ENCODE results near the gene TFDP1. TPM values are rescaled to one million over a fixed set of nuclear protein-coding genes. Genes with fewer than 3 reads are reported as not detected.
A peak's percentile ranks its signal among the peaks of the same experiment; 100 is the strongest.
"Not testable (repeated sequence)": the region's sequence is repeated elsewhere in the genome, so short reads cannot be mapped to it uniquely, and the experiment has no call there.

TFDP1 gene
- total RNA-seq, 2 donors from 2014 or later = 31.1 to 33.6 TPM

GRCh38 chr13:113612607-113613006 is 28.1 kb downstream of the TFDP1 start:
- DNase-seq = no peak
- no peaks in the 10 kb centered on the region for H3K9me3 ChIP-seq (ENCODE audit: control insufficient read depth, low read length, poor library complexity, severe bottlenecking)
- no peak for ATAC-seq
- Mint-ChIP-seq H3K27ac (no peak overlapping the region), H3K4me1 (peaks cover 17% of the 10 kb centered on the region), H3K36me3 (ENCODE audit: low read depth) (peaks cover 7% of the 10 kb centered on the region), H3K4me3 (no peak overlapping the region), H3K27me3 (no peaks in the 10 kb centered on the region)

DNA sequence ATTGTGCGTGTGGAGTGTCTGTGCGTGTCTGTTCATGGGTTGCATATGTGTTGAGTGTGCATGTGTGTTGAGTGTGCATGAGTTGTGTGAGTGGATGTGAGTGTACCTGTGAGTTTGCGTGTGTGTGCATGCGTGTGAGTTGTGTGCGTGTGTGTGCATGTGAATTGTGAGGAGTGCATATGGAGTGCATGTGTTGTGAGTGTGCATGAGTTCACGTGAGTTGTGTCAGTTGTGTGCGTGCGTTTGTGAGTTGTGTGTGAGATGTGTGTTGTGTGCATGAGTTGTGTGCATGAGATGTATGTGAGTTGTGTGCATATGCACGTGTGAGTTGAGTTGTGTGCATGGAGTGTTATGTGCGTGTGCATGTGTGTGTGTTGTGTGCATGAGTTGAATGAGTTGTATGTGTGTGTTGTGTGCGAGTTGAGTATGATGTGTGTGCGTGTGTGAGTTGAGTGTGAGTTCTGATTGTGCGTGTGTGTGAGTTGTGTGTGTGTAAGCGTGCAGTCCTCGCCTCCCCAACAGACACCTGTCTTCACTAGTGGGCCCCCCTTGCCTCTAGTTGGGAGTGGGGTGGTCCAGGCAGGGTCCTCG is 29.3 kb downstream of the TFDP1 start:
- H3K27me3 Mint-ChIP-seq = no peaks in the 10 kb centered on the region
- ATAC-seq (no peak), DNase-seq (no peak)
- no peak overlapping the region for H3K4me3 Mint-ChIP-seq
- H3K36me3 Mint-ChIP-seq (ENCODE audit: low read depth) = peaks cover 4% of the 10 kb centered on the region
- no peaks in the 10 kb centered on the region for H3K9me3 ChIP-seq (ENCODE audit: control insufficient read depth, low read length, poor library complexity, severe bottlenecking)
- H3K4me1 Mint-ChIP-seq = peaks cover 16% of the 10 kb centered on the region
- H3K27ac Mint-ChIP-seq = no peak overlapping the region

GRCh38 chr13:113616281-113616906 is 31.8 kb downstream of the TFDP1 start:
- H3K4me3 Mint-ChIP-seq = no peak overlapping the region
- peaks cover 7% of the 10 kb centered on the region for H3K4me1 Mint-ChIP-seq
- ATAC-seq = no peak
- H3K27ac Mint-ChIP-seq = peak overlapping the region; percentile 56
- H3K36me3 Mint-ChIP-seq (ENCODE audit: low read depth) = peaks cover 4% of the 10 kb centered on the region
- no peaks in the 10 kb centered on the region for H3K9me3 ChIP-seq (ENCODE audit: control insufficient read depth, low read length, poor library complexity, severe bottlenecking)
- no peak for DNase-seq
- no peaks in the 10 kb centered on the region for H3K27me3 Mint-ChIP-seq

DNA sequence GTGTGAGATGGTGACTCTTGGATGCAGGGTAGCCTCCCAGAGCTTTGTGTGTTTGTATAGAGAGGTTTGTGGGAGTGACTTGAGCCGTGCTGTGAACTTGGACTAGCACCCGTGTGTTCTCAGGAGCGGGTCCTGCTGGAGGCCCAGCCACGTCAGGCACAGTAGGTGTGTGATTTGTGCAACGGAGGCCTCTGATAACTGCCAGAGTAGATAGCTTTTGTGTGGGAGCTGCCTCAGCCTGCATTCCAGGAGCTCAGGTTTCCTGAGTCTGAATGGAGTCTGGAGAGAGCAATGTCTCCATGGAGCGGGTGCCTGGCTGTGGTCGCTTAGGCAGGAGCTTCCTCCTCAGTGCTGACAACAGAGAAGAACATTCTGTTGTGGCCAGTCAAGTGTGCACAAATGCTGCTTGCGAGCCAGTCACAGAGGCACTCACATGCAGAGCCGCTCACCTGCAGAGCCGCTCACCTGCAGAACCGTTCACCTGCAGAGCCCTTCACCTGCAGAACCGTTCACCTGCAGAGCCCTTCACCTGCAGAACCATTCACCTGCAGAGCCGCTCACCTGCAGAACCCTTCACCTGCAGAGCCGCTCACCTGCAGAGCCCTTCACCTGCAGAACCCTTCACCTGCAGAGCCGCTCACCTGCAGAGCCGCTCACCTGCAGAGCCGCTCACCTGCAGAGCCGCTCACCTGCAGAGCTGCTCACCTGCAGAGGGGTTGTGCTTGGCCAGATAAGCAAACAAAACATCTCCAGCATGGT is 32.6 kb downstream of the TFDP1 start:
- Mint-ChIP-seq H3K4me3 (no peak overlapping the region), H3K27ac (peak overlapping the region; percentile 56), H3K36me3 (ENCODE audit: low read depth) (peaks cover 3% of the 10 kb centered on the region), H3K4me1 (peaks cover 11% of the 10 kb centered on the region), H3K27me3 (no peaks in the 10 kb centered on the region)
- ATAC-seq = no peak
- H3K9me3 ChIP-seq (ENCODE audit: control insufficient read depth, low read length, poor library complexity, severe bottlenecking) = no peaks in the 10 kb centered on the region
- no peak for DNase-seq

DNA sequence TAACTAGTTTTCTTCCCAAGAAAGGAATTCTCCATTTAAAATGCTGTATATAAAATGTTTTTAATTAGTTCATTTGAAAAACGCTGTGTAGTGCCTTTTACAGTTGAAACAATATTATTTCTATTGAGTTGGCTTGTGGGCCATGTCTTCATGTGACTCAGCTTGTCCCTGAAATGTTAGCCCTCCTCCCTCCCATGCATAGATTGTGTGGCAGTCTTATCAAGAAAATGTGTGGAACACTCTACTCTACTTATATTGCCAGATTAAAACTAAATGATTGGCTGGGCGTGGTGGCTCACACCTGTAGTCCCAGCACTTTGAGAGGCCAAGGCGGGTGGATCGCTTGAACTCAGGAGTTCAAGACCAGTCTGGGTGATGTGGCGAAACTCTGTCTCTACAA is 33.4 kb downstream of the TFDP1 start:
- peak overlapping the region; percentile 29 for H3K27ac Mint-ChIP-seq
- peaks cover 8% of the 10 kb centered on the region for H3K36me3 Mint-ChIP-seq (ENCODE audit: low read depth)
- no peak overlapping the region for H3K4me3 Mint-ChIP-seq
- H3K4me1 Mint-ChIP-seq = peaks cover 8% of the 10 kb centered on the region
- DNase-seq (no peak), ATAC-seq (no peak)
- no peaks in the 10 kb centered on the region for H3K27me3 Mint-ChIP-seq
- H3K9me3 ChIP-seq (ENCODE audit: control insufficient read depth, low read length, poor library complexity, severe bottlenecking) = no peaks in the 10 kb centered on the region

GRCh38 chr13:113618455-113618854 is 33.9 kb downstream of the TFDP1 start:
- no peaks in the 10 kb centered on the region for H3K9me3 ChIP-seq (ENCODE audit: control insufficient read depth, low read length, poor library complexity, severe bottlenecking)
- Mint-ChIP-seq H3K4me1 (peaks cover 8% of the 10 kb centered on the region), H3K4me3 (no peak overlapping the region), H3K27me3 (no peaks in the 10 kb centered on the region), H3K27ac (peak overlapping the region; percentile 29), H3K36me3 (ENCODE audit: low read depth) (peaks cover 8% of the 10 kb centered on the region)
- ATAC-seq (no peak), DNase-seq (no peak)

DNA sequence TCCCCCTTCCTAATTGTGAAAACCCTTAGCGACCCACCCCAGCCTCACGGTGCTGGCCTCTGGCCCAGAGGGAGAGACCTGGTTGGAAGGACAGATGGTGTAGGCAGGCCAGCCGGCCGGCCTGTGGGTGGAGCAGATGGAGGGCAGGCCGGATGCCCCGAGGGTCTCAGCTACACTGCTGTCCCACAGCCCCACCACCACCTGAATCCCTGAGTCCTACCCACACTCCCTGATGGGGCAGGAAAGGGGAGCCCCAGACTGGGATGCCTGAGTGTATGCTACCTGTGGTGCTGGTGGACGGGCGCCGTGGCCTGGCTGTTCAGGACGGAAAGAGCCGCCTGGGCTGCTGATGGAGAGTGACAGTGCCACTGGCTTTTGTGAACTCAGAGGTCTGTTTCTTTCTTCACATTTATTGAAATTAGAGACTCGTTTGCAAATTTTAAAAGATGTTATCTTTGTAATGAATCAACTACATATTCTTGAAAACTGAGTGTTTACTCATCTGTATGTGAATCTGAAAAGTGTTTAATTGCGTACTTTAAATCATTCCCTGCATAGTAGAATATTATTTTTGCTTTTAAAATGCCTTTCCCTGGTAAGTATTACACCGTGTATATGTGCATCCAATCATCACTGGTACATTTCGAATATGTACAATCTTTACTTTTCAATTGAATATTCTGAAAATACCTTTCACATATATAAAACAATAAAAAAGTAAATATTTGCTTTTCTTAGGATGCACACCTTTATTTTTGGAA is 35.7 kb downstream of the TFDP1 start:
- DNase-seq (no peak), ATAC-seq (no peak)
- H3K4me3 Mint-ChIP-seq = no peak overlapping the region
- H3K4me1 Mint-ChIP-seq = peaks cover 11% of the 10 kb centered on the region
- peaks cover 12% of the 10 kb centered on the region for H3K36me3 Mint-ChIP-seq (ENCODE audit: low read depth)
- no peak overlapping the region for H3K27ac Mint-ChIP-seq
- no peaks in the 10 kb centered on the region for H3K9me3 ChIP-seq (ENCODE audit: control insufficient read depth, low read length, poor library complexity, severe bottlenecking)
- H3K27me3 Mint-ChIP-seq = no peaks in the 10 kb centered on the region

DNA sequence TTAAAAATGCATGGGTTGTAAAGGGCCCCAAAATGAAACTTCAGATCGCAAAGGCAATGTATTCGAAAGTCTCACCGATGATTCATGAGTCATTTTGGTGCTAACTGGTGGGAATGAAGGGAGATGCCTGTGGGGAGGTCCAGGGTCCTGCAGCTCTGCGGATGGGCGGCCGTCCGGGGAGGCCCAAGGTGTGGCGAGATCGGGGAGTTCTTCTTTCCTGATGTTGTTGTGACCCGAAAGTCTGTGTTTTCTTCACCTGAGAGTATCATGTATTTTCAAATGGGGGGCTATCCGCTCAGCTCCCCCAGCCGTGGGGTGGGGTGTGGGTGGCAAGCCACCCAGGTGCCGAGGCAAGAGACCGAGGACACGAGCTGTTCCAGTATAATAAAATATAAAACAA is 36.5 kb downstream of the TFDP1 start:
- no peak overlapping the region for H3K27ac Mint-ChIP-seq
- DNase-seq (no peak), ATAC-seq (no peak)
- H3K36me3 Mint-ChIP-seq (ENCODE audit: low read depth) = peaks cover 12% of the 10 kb centered on the region
- H3K4me1 Mint-ChIP-seq = peaks cover 11% of the 10 kb centered on the region
- no peaks in the 10 kb centered on the region for H3K27me3 Mint-ChIP-seq
- H3K4me3 Mint-ChIP-seq = no peak overlapping the region
- H3K9me3 ChIP-seq (ENCODE audit: control insufficient read depth, low read length, poor library complexity, severe bottlenecking) = no peaks in the 10 kb centered on the region

GRCh38 chr13:113621498-113621897 is 36.9 kb downstream of the TFDP1 start:
- H3K36me3 Mint-ChIP-seq (ENCODE audit: low read depth); ATAC-seq; H3K27me3 Mint-ChIP-seq; DNase-seq; H3K27ac Mint-ChIP-seq; H3K4me3 Mint-ChIP-seq; H3K4me1 Mint-ChIP-seq; H3K9me3 ChIP-seq (ENCODE audit: control insufficient read depth, low read length, poor library complexity, severe bottlenecking): not testable (repeated sequence)

DNA sequence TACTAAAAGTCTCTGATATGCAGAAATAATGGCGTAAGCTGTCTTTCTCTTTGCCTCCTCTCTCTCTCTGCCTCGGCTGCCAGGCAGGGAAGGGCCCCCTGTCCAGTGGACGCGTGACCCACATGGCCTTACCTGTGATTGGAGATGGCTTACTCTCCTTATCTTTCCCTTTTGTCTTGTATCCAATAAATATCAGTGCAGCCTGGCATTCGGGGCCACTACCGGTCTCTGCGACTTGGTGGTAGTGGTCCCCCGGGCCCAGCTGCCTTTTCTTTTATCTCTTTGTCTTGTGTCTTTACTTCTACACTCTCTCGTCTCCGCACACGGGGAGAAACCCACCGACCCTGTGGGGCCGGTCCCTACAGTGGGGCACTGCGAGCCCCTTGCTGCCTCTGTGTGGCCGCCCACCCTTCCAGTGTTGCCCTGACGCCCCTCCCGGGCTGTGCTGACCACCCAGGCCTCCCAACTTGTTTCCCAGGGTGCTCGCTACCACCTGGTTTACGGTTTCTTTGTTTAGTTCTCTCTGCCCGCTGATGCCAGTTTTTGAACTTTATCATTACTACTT is 37.5 kb downstream of the TFDP1 start:
- H3K27ac Mint-ChIP-seq; H3K27me3 Mint-ChIP-seq; ATAC-seq; H3K4me1 Mint-ChIP-seq; DNase-seq; H3K9me3 ChIP-seq (ENCODE audit: control insufficient read depth, low read length, poor library complexity, severe bottlenecking); H3K36me3 Mint-ChIP-seq (ENCODE audit: low read depth); H3K4me3 Mint-ChIP-seq: not testable (repeated sequence)

DNA sequence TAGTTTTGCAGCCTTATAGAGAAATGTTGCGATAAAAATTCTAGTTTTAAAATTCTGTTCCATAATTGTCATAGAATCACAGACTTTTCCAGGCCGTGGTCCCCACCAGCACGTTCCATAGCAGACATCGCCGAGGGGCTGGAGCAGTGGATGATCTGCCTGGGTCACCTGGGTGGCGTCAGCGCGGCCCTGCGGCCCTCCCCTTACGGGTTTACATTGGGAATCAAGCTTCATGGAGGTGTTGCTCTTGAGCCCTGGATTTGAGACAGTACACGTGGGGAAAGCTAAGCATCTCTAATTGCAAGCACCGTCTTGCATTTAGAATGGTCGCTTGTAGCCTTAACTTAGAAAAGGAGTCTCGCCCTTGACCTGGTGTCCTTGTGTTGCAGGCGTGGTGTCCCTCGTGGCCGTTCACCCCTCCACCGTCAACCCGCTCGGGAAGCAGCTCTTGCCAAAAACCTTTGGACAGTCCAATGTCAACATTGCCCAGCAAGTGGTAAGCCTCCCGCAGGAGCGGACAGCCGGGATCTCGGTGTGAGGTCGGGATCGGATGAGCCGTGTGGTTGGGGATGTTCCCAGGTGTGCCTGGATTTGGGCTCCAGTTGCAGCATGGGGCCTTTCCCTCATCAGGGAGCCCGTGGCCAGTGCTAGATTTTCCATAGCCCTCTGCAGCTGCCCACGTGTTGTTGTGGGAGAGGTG is 38.4 kb downstream of the TFDP1 start:
- DNase-seq (no peak), ATAC-seq (no peak)
- no peaks in the 10 kb centered on the region for H3K9me3 ChIP-seq (ENCODE audit: control insufficient read depth, low read length, poor library complexity, severe bottlenecking)
- H3K4me3 Mint-ChIP-seq = no peak overlapping the region
- no peak overlapping the region for H3K27ac Mint-ChIP-seq
- H3K4me1 Mint-ChIP-seq = peaks cover 9% of the 10 kb centered on the region
- H3K27me3 Mint-ChIP-seq = no peaks in the 10 kb centered on the region
- peaks cover 9% of the 10 kb centered on the region for H3K36me3 Mint-ChIP-seq (ENCODE audit: low read depth)

DNA sequence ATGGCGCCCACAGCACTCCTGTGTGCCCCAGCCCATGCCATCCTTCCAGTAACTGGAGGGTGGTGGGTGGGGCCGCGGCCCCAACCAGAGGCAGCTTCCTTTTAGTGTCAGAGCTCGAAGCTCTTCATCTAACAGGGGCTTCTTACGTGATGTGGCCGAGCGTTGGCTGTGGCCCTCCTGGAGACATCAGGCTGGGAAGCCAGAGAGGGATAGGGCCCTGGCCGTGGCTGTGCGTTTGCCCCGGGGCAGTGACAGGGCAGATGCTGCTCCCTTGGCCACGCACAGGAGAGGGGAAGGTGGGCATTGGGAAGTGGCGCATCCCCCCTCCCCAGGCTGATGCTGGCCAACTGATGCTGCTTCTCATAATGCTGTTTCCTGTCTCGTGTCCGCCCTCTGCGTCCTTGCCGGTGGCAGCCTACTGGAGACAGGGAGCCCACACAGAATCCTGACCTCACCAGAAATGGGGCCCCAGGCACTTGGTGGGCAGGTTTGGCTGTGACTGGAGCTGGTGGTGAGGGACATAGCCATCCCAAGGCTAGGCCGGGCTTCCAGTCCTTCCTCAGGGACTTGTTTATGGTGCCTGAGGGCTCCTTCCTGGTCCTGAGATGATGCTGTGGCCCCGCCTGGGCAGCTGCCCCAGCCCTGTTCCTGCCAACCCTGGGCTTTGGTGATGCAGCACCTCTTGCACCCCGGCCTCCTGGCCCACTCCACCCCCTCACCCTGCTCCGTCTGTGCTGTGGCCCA is 39.1 kb downstream of the TFDP1 start:
- Mint-ChIP-seq H3K27ac (no peak overlapping the region), H3K27me3 (no peaks in the 10 kb centered on the region), H3K4me1 (peaks cover 9% of the 10 kb centered on the region), H3K4me3 (no peak overlapping the region), H3K36me3 (ENCODE audit: low read depth) (peaks cover 9% of the 10 kb centered on the region)
- ATAC-seq (no peak), DNase-seq (no peak)
- H3K9me3 ChIP-seq (ENCODE audit: control insufficient read depth, low read length, poor library complexity, severe bottlenecking) = no peaks in the 10 kb centered on the region
